Smooth muscle cell (in vitro differentiated cells): ENCODE data around the gene NAV2. TPM values are rescaled to one million over a fixed set of nuclear protein-coding genes. Genes with fewer than 3 reads are reported as not detected.

Experiments used
- DNase-seq: peaks from one replicate; lab custom pipeline; 2025; ENCODE audit not compliant: unreplicated experiment; lab: John Stamatoyannopoulos, UW
- H2AFZ ChIP-seq: fragments of 200-600 bp; sonication (generic); 2 replicates; pipeline ENCODE4 v1.6.0; 2016; ENCODE audit warnings: antibody characterized with exemption, low read depth, mild to moderate bottlenecking
- H3F3A ChIP-seq: fragments of 200-600 bp; sonication (generic); 2 replicates; pipeline ENCODE4 v1.6.0; 2017; ENCODE audit warnings: antibody characterized with exemption, low read depth
- H3K27ac ChIP-seq: fragments of 200-600 bp; sonication (generic); 2 replicates; pipeline ENCODE4 v1.5.1; 2016; ENCODE audit warnings: low read depth, mild to moderate bottlenecking
- H3K27me3 ChIP-seq: fragments of 200-600 bp; sonication (generic); 2 replicates; pipeline ENCODE4 v1.6.1; 2016; ENCODE audit warnings: low read depth, mild to moderate bottlenecking
- H3K36me3 ChIP-seq: fragments of 200-600 bp; sonication (generic); 2 replicates; pipeline ENCODE4 v1.5.1; 2016; ENCODE audit warnings: low read depth
- H3K4me1 ChIP-seq: fragments of 200-600 bp; sonication (generic); 2 replicates; pipeline ENCODE4 v1.5.1; 2016; ENCODE audit warnings: low read depth
- H3K4me2 ChIP-seq: fragments of 200-600 bp; sonication (generic); 2 replicates; pipeline ENCODE4 v1.6.0; 2016; ENCODE audit warnings: mild to moderate bottlenecking
- H3K4me3 ChIP-seq: fragments of 200-600 bp; sonication (generic); 2 replicates; pipeline ENCODE4 v1.5.1; 2016; ENCODE audit warnings: mild to moderate bottlenecking
- H3K79me2 ChIP-seq: fragments of 200-600 bp; sonication (generic); 2 replicates; pipeline ENCODE4 v1.6.0; 2016; ENCODE audit warnings: low read depth, mild to moderate bottlenecking
- H3K9ac ChIP-seq: fragments of 200-600 bp; sonication (generic); 2 replicates; pipeline ENCODE4 v1.6.0; 2016; ENCODE audit warnings: low read depth
- H3K9me3 ChIP-seq: fragments of 200-600 bp; sonication (generic); replicated peaks from 2 replicates; pipeline ENCODE4 v1.5.1; 2016; ENCODE audit warnings: low read depth
- H4K20me1 ChIP-seq: fragments of 200-600 bp; sonication (generic); 2 replicates; pipeline ENCODE4 v1.6.0; 2016; ENCODE audit warnings: low read depth
- WGBS: methylation state at CpG from one replicate; pipeline ENCODE4 v1.1.7; 2016; ENCODE audit warnings: low lambda C conversion rate; 5-methylcytosine and 5-hydroxymethylcytosine counted together
- polyA plus RNA-seq: library from polyadenylated mRNA; unstranded; fragments of >200 nt; fragmentation: Nextera tagmentation; extraction: Ambion mirVana; gene quantifications from 2 replicates; pipeline ENCODE4 v1.2.1, GENCODE V29; 2016
- total RNA-seq: library from RNA; depleted of rRNA; stranded (reverse); fragments of >200 nt; gene quantifications from 2 replicates; pipeline ENCODE4 v1.2.3, GENCODE V29; 2014
- TF ChIP-seq, protein P1 (sequence below): fragments of 200-600 bp; sonication (generic); IDR thresholded peaks from 2 replicates; pipeline ENCODE4 v1.5.1; 2017; ENCODE audit warnings: borderline replicate concordance, mild to moderate bottlenecking, antibody characterized with exemption; ENCODE audit not compliant: insufficient read depth, poor library complexity, severe bottlenecking

Gene NAV2
- total and polyA plus RNA-seq, 2 experiments from 2014 or later = 14.1 to 67.5 TPM

DNA sequence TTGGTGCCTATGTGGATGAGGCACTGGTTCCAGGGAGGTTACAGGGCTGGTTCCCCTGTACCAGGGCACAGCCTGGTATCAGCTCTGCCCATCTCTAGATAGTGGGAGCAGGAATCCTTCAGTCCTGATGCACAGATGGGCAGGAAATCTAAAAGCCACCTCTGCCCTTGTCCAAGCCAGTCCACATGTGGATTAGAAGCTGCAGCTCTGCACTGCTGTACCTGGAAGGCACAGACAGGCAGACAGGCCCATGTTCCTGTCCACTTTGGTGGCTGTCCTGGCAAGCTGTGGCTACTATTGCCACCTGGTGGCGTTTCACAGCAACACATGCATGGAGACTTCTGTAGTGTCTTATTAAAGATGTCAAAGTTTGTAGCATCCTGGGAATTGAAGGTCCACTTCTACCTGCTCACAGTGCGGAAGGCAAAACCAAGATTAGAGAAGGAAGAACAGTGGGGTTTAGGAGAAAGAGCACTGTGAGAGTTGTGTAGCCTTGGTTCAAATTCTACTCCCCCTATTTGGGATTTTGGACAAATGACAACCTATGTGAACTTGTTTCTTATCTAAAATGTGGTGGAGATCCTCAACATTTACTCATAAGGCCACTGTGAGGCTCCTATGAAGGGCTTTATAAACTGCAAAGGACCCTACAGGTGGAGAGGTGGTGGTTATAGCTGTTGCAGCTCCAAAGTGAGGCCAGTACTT is 30.1 kb downstream of the NAV2 start:
- Histone ChIP-seq H3K4me2 (no peak overlapping the region), H3K9ac (no peak overlapping the region), H2AFZ (no peak overlapping the region), H3K36me3 (no peaks in the 10 kb centered on the region), H3K27ac (no peak overlapping the region), H3K9me3 (no peaks in the 10 kb centered on the region), H3F3A (no peaks in the 10 kb centered on the region), H3K4me3 (no peak overlapping the region), H3K79me2 (no peaks in the 10 kb centered on the region), H3K27me3 (no peaks in the 10 kb centered on the region), H4K20me1 (no peaks in the 10 kb centered on the region), H3K4me1 (peaks cover 8% of the 10 kb centered on the region)
- TF ChIP-seq, protein P1, sequence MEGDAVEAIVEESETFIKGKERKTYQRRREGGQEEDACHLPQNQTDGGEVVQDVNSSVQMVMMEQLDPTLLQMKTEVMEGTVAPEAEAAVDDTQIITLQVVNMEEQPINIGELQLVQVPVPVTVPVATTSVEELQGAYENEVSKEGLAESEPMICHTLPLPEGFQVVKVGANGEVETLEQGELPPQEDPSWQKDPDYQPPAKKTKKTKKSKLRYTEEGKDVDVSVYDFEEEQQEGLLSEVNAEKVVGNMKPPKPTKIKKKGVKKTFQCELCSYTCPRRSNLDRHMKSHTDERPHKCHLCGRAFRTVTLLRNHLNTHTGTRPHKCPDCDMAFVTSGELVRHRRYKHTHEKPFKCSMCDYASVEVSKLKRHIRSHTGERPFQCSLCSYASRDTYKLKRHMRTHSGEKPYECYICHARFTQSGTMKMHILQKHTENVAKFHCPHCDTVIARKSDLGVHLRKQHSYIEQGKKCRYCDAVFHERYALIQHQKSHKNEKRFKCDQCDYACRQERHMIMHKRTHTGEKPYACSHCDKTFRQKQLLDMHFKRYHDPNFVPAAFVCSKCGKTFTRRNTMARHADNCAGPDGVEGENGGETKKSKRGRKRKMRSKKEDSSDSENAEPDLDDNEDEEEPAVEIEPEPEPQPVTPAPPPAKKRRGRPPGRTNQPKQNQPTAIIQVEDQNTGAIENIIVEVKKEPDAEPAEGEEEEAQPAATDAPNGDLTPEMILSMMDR = peak; percentile 93
- WGBS = 33% methylated on average over 2 of the region's 2 CpGs
- peak; percentile 22 for DNase-seq

DNA sequence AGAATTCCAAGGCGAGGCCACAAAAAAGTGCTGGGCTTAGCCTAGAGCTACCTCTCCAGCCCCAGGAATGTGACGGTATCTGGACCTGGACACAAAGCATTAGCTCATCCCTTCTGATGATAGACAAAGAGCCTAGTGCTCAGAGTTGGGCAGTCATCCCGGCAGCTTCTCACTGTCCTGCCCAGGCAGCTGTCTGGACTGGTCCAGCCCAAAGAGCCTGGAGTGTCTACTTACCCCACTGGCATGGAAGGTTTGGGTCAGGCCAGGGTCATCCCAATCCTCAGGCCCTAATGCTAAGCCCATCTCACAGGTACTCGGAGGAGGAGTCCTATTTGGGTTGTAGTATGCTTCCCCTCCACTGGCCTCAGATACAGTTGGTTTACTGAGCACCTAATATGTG is 31.0 kb downstream of the NAV2 start:
- Histone ChIP-seq H3K4me2 (no peak overlapping the region), H3F3A (no peaks in the 10 kb centered on the region), H3K9ac (no peak overlapping the region), H3K27ac (no peak overlapping the region), H2AFZ (no peak overlapping the region), H3K79me2 (no peaks in the 10 kb centered on the region), H3K9me3 (no peaks in the 10 kb centered on the region), H3K36me3 (no peaks in the 10 kb centered on the region), H3K4me1 (peaks cover 8% of the 10 kb centered on the region), H3K4me3 (no peak overlapping the region), H4K20me1 (no peaks in the 10 kb centered on the region), H3K27me3 (no peaks in the 10 kb centered on the region)
- TF ChIP-seq, protein P1 = no peak
- no peak for DNase-seq
- WGBS = 93% methylated on average over 4 of the region's 4 CpGs

DNA sequence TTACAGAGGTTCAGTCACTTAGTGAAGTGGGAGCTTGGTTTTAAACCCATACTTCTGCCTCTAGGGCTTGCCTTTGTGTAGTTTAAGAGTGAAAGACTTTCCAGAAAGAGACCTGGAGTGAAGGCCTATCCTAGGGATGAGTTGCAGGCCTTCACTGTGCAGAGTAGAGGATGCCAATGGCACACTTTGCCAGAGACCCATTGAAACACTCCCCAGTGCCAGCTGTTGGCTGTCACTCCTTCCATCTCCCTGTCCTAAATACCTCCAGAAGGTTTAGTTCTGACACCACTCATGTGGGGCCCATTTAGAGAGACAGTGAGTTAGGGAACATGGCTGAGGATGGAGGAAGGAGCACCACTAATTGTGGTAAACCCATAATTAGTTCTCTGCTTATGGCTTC is 31.5 kb downstream of the NAV2 start:
- no peak overlapping the region for H2AFZ ChIP-seq
- no peaks in the 10 kb centered on the region for H3K36me3 ChIP-seq
- peaks cover 8% of the 10 kb centered on the region for H3K4me1 ChIP-seq
- no peaks in the 10 kb centered on the region for H4K20me1 ChIP-seq
- no peak for DNase-seq
- H3K9me3 ChIP-seq = no peaks in the 10 kb centered on the region
- H3K9ac ChIP-seq = no peak overlapping the region
- no peaks in the 10 kb centered on the region for H3K27me3 ChIP-seq
- no peak overlapping the region for H3K4me2 ChIP-seq
- no peak overlapping the region for H3K4me3 ChIP-seq
- no peaks in the 10 kb centered on the region for H3K79me2 ChIP-seq
- TF ChIP-seq, protein P1 = no peak
- H3K27ac ChIP-seq = no peak overlapping the region
- H3F3A ChIP-seq = no peaks in the 10 kb centered on the region

DNA sequence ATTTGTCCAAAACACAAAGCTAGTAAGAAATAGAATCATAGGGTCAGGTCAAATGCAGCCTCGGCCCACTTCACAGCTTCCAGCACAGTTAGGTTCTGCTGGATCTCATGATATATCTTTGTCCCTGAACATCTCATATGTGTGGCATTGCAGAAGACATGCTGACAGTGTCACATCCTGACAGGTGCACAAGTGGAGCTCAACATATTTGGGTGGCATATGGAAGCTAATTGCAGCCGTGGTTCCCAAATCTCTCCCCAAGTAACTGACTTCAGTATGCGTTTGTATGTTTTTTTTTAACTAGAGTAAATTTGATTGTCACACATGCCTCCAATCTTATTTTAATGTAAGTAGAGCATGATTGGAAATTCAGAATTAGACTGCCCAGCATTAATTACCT is 33.4 kb downstream of the NAV2 start:
- Histone ChIP-seq H2AFZ (no peak overlapping the region), H3K79me2 (no peaks in the 10 kb centered on the region), H4K20me1 (no peaks in the 10 kb centered on the region), H3F3A (no peaks in the 10 kb centered on the region), H3K36me3 (no peaks in the 10 kb centered on the region), H3K4me3 (no peak overlapping the region), H3K27me3 (no peaks in the 10 kb centered on the region), H3K9ac (no peak overlapping the region), H3K27ac (no peak overlapping the region), H3K4me2 (no peak overlapping the region), H3K4me1 (no peaks in the 10 kb centered on the region), H3K9me3 (no peaks in the 10 kb centered on the region)
- no peak for DNase-seq
- WGBS = 100% methylated on average over 3 of the region's 3 CpGs
- TF ChIP-seq, protein P1 = no peak
